Neural progenitor cell (in vitro differentiated cells): ENCODE measurements around the gene SLC22A1. TPM values are rescaled to one million over a fixed set of nuclear protein-coding genes. Genes with fewer than 3 reads are reported as not detected.
A peak's percentile ranks its signal among the peaks of the same experiment; 100 is the strongest.

Experiments used
- DNase-seq: peaks from one replicate; pipeline ENCODE4 v3.0.0-alpha.2; 2016; ENCODE audit warnings: low spot score
- H2AFZ ChIP-seq: fragments of 200-600 bp; sonication (generic); replicated peaks from 2 replicates; pipeline ENCODE4 v1.6.1; 2016; ENCODE audit warnings: antibody characterized with exemption
- H3F3A ChIP-seq: fragments of 200-600 bp; sonication (generic); 2 replicates; pipeline ENCODE4 v1.6.1; 2016; ENCODE audit warnings: antibody characterized with exemption, low read depth
- H3K27ac ChIP-seq: fragments of 200-600 bp; sonication (generic); 2 replicates; pipeline ENCODE4 v1.5.1; 2016; ENCODE audit warnings: mild to moderate bottlenecking
- H3K27me3 ChIP-seq: fragments of 200-600 bp; sonication (generic); 2 replicates; pipeline ENCODE4 v1.6.1; 2016; ENCODE audit warnings: mild to moderate bottlenecking, moderate library complexity
- H3K36me3 ChIP-seq: fragments of 200-600 bp; sonication (generic); 2 replicates; pipeline ENCODE4 v1.5.1; 2016
- H3K4me1 ChIP-seq: fragments of 200-600 bp; sonication (generic); 2 replicates; pipeline ENCODE4 v1.6.1; 2016; ENCODE audit warnings: mixed run types
- H3K4me2 ChIP-seq: fragments of 200-600 bp; sonication (generic); 2 replicates; pipeline ENCODE4 v1.6.1; 2016
- H3K4me3 ChIP-seq: fragments of 200-600 bp; sonication (generic); 2 replicates; pipeline ENCODE4 v1.5.1; 2016
- H3K79me2 ChIP-seq: fragments of 200-600 bp; sonication (generic); 2 replicates; pipeline ENCODE4 v1.6.1; 2016; ENCODE audit warnings: low read depth
- H3K9ac ChIP-seq: fragments of 200-600 bp; sonication (generic); 2 replicates; pipeline ENCODE4 v1.6.1; 2016
- H3K9me3 ChIP-seq: fragments of 200-600 bp; sonication (generic); 2 replicates; pipeline ENCODE4 v1.5.1; 2016; ENCODE audit warnings: low read depth
- H4K20me1 ChIP-seq: fragments of 200-600 bp; sonication (generic); 2 replicates; pipeline ENCODE4 v1.6.1; 2016; ENCODE audit warnings: low read depth
- H3K27ac Mint-ChIP-seq: 3 replicates; pipeline ENCODE4 v1.8.0; 2021; ENCODE audit warnings: mixed read lengths
- H3K27me3 Mint-ChIP-seq: 2 replicates; pipeline ENCODE4 v1.8.0; 2022; ENCODE audit warnings: low read depth, mild to moderate bottlenecking, inconsistent platforms, moderate library complexity, mixed read lengths; ENCODE audit not compliant: insufficient read depth
- H3K36me3 Mint-ChIP-seq: 3 replicates; pipeline ENCODE4 v1.8.0; 2021; ENCODE audit warnings: mixed read lengths
- H3K4me1 Mint-ChIP-seq: 3 replicates; pipeline ENCODE4 v1.8.0; 2021; ENCODE audit warnings: mixed read lengths
- H3K4me3 Mint-ChIP-seq: 3 replicates; pipeline ENCODE4 v1.8.0; 2021; ENCODE audit warnings: mild to moderate bottlenecking, moderate library complexity, mixed read lengths
- H3K9me3 Mint-ChIP-seq: 3 replicates; pipeline ENCODE4 v1.8.0; 2020; ENCODE audit warnings: mixed read lengths
- CTCF ChIP-seq: fragments of 200-600 bp; sonication (generic); IDR thresholded peaks from 2 replicates; pipeline ENCODE4 v1.5.1; 2017; ENCODE audit warnings: antibody characterized with exemption, mild to moderate bottlenecking
- EZH2 ChIP-seq: fragments of 200-600 bp; sonication (generic); IDR thresholded peaks from 2 replicates; pipeline ENCODE4 v1.6.1; 2017; ENCODE audit warnings: antibody characterized with exemption, mild to moderate bottlenecking, moderate library complexity
- EZH2phosphoT487 ChIP-seq: fragments of 200-600 bp; sonication (generic); IDR thresholded peaks from 2 replicates; pipeline ENCODE4 v1.6.1; 2017; ENCODE audit warnings: antibody characterized with exemption
- total RNA-seq: library from RNA; depleted of rRNA; stranded (reverse); fragments of >200 nt; gene quantifications from 2 replicates; pipeline ENCODE4 v1.2.3, GENCODE V29; 2015; ENCODE audit warnings: low replicate concordance

The SLC22A1 gene
- total RNA-seq, 1 donor from 2014 or later, result not detected

- Histone ChIP-seq H3K9me3 (no peaks in the 10 kb centered on the region), H3F3A (no peaks in the 10 kb centered on the region), H3K27ac (no peak overlapping the region), H4K20me1 (no peaks in the 10 kb centered on the region), H3K36me3 (no peaks in the 10 kb centered on the region), H3K27me3 (no peaks in the 10 kb centered on the region), H3K79me2 (no peaks in the 10 kb centered on the region), H3K4me1 (no peaks in the 10 kb centered on the region), H2AFZ (no peak overlapping the region), H3K4me3 (no peak overlapping the region), H3K9ac (no peak overlapping the region), H3K4me2 (no peak overlapping the region)
- Mint-ChIP-seq H3K9me3 (no peaks in the 10 kb centered on the region), H3K36me3 (peaks cover 39% of the 10 kb centered on the region), H3K27me3 (no peaks in the 10 kb centered on the region), H3K27ac (no peak overlapping the region), H3K4me1 (peaks cover 11% of the 10 kb centered on the region), H3K4me3 (no peak overlapping the region)
- DNase-seq, result no peak
- no peak for TF ChIP-seq EZH2
- TF ChIP-seq CTCF, result no peak
- TF ChIP-seq EZH2phosphoT487, result no peak
Observed at GRCh38 chr6:160086754-160087153, 34.9 kb upstream of the SLC22A1 start.

GRCh38 chr6:160088069-160088783, 33.4 kb upstream of the SLC22A1 start:
- no peaks in the 10 kb centered on the region for H3K36me3 ChIP-seq
- no peak overlapping the region for H3K27ac Mint-ChIP-seq

GRCh38 chr6:160088784-160089533, 32.7 kb upstream of the SLC22A1 start:
- no peaks in the 10 kb centered on the region for H3K79me2 ChIP-seq
- Mint-ChIP-seq H3K27ac (no peak overlapping the region), H3K9me3 (no peaks in the 10 kb centered on the region), H3K4me1 (peaks cover 11% of the 10 kb centered on the region), H3K36me3 (peaks cover 43% of the 10 kb centered on the region), H3K4me3 (no peak overlapping the region), H3K27me3 (no peaks in the 10 kb centered on the region)
- no peaks in the 10 kb centered on the region for H3K4me1 ChIP-seq
- no peak overlapping the region for H2AFZ ChIP-seq
- H3K36me3 ChIP-seq, result no peaks in the 10 kb centered on the region
- no peak overlapping the region for H3K27ac ChIP-seq
- no peak for DNase-seq
- TF ChIP-seq EZH2phosphoT487 (no peak), EZH2 (no peak), CTCF (no peak)
- H3K9me3 ChIP-seq, result no peaks in the 10 kb centered on the region
- H3K4me3 ChIP-seq, result no peak overlapping the region
- no peaks in the 10 kb centered on the region for H3F3A ChIP-seq
- no peaks in the 10 kb centered on the region for H4K20me1 ChIP-seq
- H3K9ac ChIP-seq, result no peak overlapping the region
- no peaks in the 10 kb centered on the region for H3K27me3 ChIP-seq
- H3K4me2 ChIP-seq, result no peak overlapping the region

More at GRCh38 chr6:160088069-160088783, 33.4 kb upstream of the SLC22A1 start:
- Histone ChIP-seq H3F3A (no peaks in the 10 kb centered on the region), H2AFZ (no peak overlapping the region), H3K27ac (no peak overlapping the region), H3K27me3 (no peaks in the 10 kb centered on the region), H3K4me2 (no peak overlapping the region), H4K20me1 (no peaks in the 10 kb centered on the region), H3K79me2 (no peaks in the 10 kb centered on the region), H3K4me1 (no peaks in the 10 kb centered on the region), H3K9me3 (no peaks in the 10 kb centered on the region), H3K4me3 (no peak overlapping the region), H3K9ac (no peak overlapping the region)
- H3K36me3 Mint-ChIP-seq, result peaks cover 42% of the 10 kb centered on the region
- H3K9me3 Mint-ChIP-seq, result no peaks in the 10 kb centered on the region
- H3K27me3 Mint-ChIP-seq, result no peaks in the 10 kb centered on the region
- peak; percentile 61 for DNase-seq
- H3K4me3 Mint-ChIP-seq, result no peak overlapping the region
- peaks cover 11% of the 10 kb centered on the region for H3K4me1 Mint-ChIP-seq
- peak; percentile 72 for TF ChIP-seq CTCF
- TF ChIP-seq EZH2phosphoT487, result no peak
- TF ChIP-seq EZH2, result no peak
